Testis (tissue), 2 donors: ENCODE data around the gene SHC4.
"Not testable (repeated sequence)": the region's sequence is repeated elsewhere in the genome, so short reads cannot be mapped to it uniquely, and the experiment has no call there.

Source experiments
- CTCF ChIP-seq, 3 experiments: fragments of 450-650 bp in 2 of 3; fragments of 200-600 bp in 1 of 3; sonication (generic) in 1 of 3; IDR thresholded peaks; one replicate each; pipeline ENCODE4 v1.5.1; 2016 to 2019; ENCODE audit warnings: antibody characterized with exemption in 3 of 3, mild to moderate bottlenecking in 2 of 3, moderate library complexity in 1 of 3
- POLR2A ChIP-seq: fragments of 450-650 bp; IDR thresholded peaks from one replicate; pipeline ENCODE4 v1.6.1; 2017; ENCODE audit warnings: antibody characterized with exemption, mild to moderate bottlenecking, moderate library complexity

GRCh38 chr15:48970926-48971325 lies 7.2 kb upstream of the SHC4 start:
- not testable (repeated sequence) for TF ChIP-seq CTCF (IDR thresholded peaks at IDR 0.05); POLR2A
